ENCODE data around the gene ZWINT. TPM values are rescaled to one million over a fixed set of nuclear protein-coding genes. Genes with fewer than 3 reads are reported as not detected.

Gene ZWINT, protein sequence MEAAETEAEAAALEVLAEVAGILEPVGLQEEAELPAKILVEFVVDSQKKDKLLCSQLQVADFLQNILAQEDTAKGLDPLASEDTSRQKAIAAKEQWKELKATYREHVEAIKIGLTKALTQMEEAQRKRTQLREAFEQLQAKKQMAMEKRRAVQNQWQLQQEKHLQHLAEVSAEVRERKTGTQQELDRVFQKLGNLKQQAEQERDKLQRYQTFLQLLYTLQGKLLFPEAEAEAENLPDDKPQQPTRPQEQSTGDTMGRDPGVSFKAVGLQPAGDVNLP
- 111 and 112 TPM in 2 replicates for total RNA-seq (2022)
- Bru-seq, nascent RNA = percentile 92 among the genes with signal in this experiment
- BruChase-seq, experiment 1, labeled RNA remaining after a 6-hour chase = percentile 99 among the genes with signal in this experiment
- percentile 97 among the genes with signal in this experiment for BruChase-seq, experiment 2, labeled RNA remaining after a 2-hour chase
- long read RNA-seq, transcript ZWINT-203 (9 exons, 1,872 nt) = major isoform, 197 of 416 reads
- long read RNA-seq, transcript ZWINT-202 (9 exons, 807 nt) = minor isoform, 23 of 416 reads
- long read RNA-seq, transcript ZWINT-204 (8 exons, 1,851 nt) = minor isoform, 25 of 416 reads
- long read RNA-seq, transcript ZWINT-209 (7 exons, 1,961 nt) = minor isoform, 17 of 416 reads
- long read RNA-seq, partial matches to known transcripts = 95 of 416 reads
- long read RNA-seq, other reads (novel, unspliced or antisense) = 56 of 416 reads

DNA sequence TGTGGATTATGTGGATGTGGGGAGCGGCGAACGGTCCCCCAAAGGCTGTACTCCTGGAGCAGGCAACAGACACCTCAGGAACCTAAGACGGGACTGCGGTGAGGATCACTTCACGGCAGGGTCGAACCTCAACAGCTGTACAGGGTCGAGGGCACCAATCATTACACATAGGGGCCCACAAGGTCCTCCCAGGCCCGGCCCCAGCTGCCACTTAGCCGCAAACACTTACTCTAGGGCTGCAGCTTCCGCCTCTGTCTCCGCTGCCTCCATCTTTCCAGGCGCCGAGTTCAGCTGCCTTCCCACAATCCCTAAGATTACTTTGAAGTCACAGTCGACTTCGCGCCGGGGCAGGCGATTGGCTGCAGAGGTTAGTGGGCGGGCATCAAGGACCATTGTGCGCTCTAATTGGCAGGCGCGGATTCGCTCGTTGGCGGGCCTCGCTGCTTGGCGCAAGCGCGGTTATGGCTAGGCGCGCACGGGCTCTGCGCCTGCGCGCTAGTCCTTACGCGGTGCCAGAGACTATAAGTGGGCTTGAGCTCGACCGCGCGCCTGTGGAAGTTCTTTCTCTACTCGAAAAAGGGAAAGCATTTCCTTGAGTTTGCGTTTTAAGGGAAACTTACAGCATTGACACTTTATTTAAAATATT, at the start of gene ZWINT:
TSS of gene ZWINT (minus strand) at position 293 of the 646 bp plus-strand sequence. CDS start at position 270, 23 bp downstream.
- DNase-seq = peak; percentile 97
- peaks cover 33% of the 10 kb centered on the region for H3K4me1 Mint-ChIP-seq (ENCODE audit: low read depth, unreplicated experiment)
- H3K27ac Mint-ChIP-seq (ENCODE audit: unreplicated experiment) = peak within 1 kb of the TSS; percentile 70
- H3K9me3 Mint-ChIP-seq (ENCODE audit: low read depth, unreplicated experiment) = no peaks in the 10 kb centered on the region
- TF ChIP-seq, protein P1, sequence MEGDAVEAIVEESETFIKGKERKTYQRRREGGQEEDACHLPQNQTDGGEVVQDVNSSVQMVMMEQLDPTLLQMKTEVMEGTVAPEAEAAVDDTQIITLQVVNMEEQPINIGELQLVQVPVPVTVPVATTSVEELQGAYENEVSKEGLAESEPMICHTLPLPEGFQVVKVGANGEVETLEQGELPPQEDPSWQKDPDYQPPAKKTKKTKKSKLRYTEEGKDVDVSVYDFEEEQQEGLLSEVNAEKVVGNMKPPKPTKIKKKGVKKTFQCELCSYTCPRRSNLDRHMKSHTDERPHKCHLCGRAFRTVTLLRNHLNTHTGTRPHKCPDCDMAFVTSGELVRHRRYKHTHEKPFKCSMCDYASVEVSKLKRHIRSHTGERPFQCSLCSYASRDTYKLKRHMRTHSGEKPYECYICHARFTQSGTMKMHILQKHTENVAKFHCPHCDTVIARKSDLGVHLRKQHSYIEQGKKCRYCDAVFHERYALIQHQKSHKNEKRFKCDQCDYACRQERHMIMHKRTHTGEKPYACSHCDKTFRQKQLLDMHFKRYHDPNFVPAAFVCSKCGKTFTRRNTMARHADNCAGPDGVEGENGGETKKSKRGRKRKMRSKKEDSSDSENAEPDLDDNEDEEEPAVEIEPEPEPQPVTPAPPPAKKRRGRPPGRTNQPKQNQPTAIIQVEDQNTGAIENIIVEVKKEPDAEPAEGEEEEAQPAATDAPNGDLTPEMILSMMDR (IDR thresholded peaks at IDR 0.05; ENCODE audit: unreplicated experiment) = no peak
- CTCF ChIA-PET = interaction anchor here (0.6 to 0.9 kb wide), 3 partner anchors 11 to 746 kb away, joined by 3 to 5 read pairs (median 3); no protein-coding TSS in a partner anchor
- H3K27me3 Mint-ChIP-seq (ENCODE audit: unreplicated experiment) = no peaks in the 10 kb centered on the region
- BruUV-seq (replicated peaks) = no TSS peak
- intact Hi-C loops (cut with micrococcal nuclease; ENCODE audit: unreplicated experiment) = no loop called here
- H3K4me3 Mint-ChIP-seq (ENCODE audit: low read depth, unreplicated experiment) = peak within 1 kb of the TSS; percentile 84
- H3K36me3 Mint-ChIP-seq (ENCODE audit: insufficient read depth, unreplicated experiment) = peaks cover 29% of the 10 kb centered on the region

DNA sequence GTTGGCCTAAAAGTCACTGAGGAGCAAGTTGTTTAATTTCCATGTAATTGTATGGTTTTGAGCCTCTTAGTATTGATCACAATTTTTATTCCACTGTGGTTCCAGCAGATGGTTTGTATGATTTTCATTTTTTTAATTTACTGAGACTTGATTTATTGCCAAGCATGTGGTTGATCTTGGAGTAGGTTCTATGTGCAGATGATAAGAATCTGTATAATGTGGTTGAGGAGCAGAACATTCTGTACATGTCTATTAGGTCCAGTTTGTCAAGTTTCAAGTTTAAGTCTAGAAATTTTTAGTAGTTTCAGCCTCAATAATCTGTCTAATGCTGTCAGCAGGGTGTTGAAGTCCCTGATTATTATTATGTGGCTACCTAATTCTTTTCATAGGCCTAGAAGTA, 22.7 kb upstream of the ZWINT start:
- Mint-ChIP-seq H3K9me3 (ENCODE audit: low read depth, unreplicated experiment) (peaks cover 8% of the 10 kb centered on the region), H3K36me3 (ENCODE audit: insufficient read depth, unreplicated experiment) (no peaks in the 10 kb centered on the region), H3K27me3 (ENCODE audit: unreplicated experiment) (no peaks in the 10 kb centered on the region), H3K4me3 (ENCODE audit: low read depth, unreplicated experiment) (no peak overlapping the region), H3K4me1 (ENCODE audit: low read depth, unreplicated experiment) (no peaks in the 10 kb centered on the region), H3K27ac (ENCODE audit: unreplicated experiment) (no peak overlapping the region)
- no peak for DNase-seq
- BruUV-seq (replicated peaks) = no TSS peak
- CTCF ChIA-PET = no interaction called here
- TF ChIP-seq, protein P1 (IDR thresholded peaks at IDR 0.05; ENCODE audit: unreplicated experiment) = no peak
- intact Hi-C loops (cut with micrococcal nuclease; ENCODE audit: unreplicated experiment) = no loop called here

DNA sequence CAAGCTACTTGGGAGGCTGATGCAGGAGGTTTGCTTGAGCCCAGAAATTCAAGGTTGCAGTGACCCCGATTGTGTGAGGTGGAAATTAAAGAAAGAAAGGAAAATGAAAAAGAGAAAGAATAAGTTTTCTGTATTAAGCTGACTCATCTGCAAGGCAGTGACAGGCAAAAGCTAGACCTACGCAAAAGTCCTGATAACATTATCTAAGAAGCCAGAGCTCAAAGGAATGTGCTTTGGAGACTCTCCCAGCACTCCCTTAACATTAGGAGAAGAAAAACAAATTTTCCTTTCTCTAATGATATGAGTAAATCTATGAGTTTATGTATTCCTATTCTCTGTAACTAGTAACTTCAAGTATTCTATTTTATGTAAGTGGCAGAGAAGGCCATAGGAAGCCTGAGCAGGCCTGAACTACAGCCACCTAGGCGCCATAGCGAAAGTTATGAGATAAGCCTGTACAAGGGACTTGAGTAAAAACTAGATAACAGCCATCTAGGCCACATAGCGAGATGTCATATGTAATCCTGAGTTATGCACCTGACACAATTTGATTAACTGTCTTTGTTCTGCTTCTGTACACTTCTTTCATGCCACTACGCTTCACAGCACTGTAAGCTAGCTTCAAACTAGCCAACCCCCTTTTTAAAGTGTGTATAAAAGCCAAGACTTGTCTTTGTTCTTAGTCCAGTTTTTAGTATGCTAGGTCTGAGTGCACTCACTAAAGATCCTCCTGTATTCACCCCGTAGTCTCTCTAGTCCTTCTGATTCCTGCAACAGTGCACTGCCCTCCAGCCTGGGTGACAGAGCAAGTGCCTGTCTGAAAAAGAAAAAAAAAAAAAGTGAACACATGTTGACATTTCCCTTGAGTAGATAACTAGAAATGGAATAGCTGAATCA, 9.4 kb upstream of the ZWINT start:
- Mint-ChIP-seq H3K4me3 (ENCODE audit: low read depth, unreplicated experiment) (no peak overlapping the region), H3K27ac (ENCODE audit: unreplicated experiment) (no peak overlapping the region), H3K27me3 (ENCODE audit: unreplicated experiment) (no peaks in the 10 kb centered on the region), H3K36me3 (ENCODE audit: insufficient read depth, unreplicated experiment) (no peaks in the 10 kb centered on the region), H3K9me3 (ENCODE audit: low read depth, unreplicated experiment) (peaks cover 9% of the 10 kb centered on the region), H3K4me1 (ENCODE audit: low read depth, unreplicated experiment) (no peaks in the 10 kb centered on the region)
- DNase-seq = no peak
- CTCF ChIA-PET = interaction anchor here (0.7 kb wide), 1 partner anchor 14 kb away, joined by 3 read pairs; no protein-coding TSS in a partner anchor
- TF ChIP-seq, protein P1 (IDR thresholded peaks at IDR 0.05; ENCODE audit: unreplicated experiment) = no peak
- BruUV-seq (replicated peaks) = no TSS peak
- intact Hi-C loops (cut with micrococcal nuclease; ENCODE audit: unreplicated experiment) = no loop called here

GRCh38 chr10:56360583-56360966, 484 bp downstream of the ZWINT start:
- Mint-ChIP-seq H3K4me3 (ENCODE audit: low read depth, unreplicated experiment) (peak overlapping the region; percentile 84), H3K27ac (ENCODE audit: unreplicated experiment) (peak overlapping the region; percentile 70), H3K36me3 (ENCODE audit: insufficient read depth, unreplicated experiment) (peaks cover 29% of the 10 kb centered on the region), H3K9me3 (ENCODE audit: low read depth, unreplicated experiment) (no peaks in the 10 kb centered on the region), H3K4me1 (ENCODE audit: low read depth, unreplicated experiment) (peaks cover 33% of the 10 kb centered on the region), H3K27me3 (ENCODE audit: unreplicated experiment) (no peaks in the 10 kb centered on the region)
- DNase-seq = no peak
- TF ChIP-seq, protein P1 (IDR thresholded peaks at IDR 0.05; ENCODE audit: unreplicated experiment) = no peak
- intact Hi-C loops (cut with micrococcal nuclease; ENCODE audit: unreplicated experiment) = no loop called here
- TSS peak; percentile 38 for BruUV-seq (replicated peaks)
- CTCF ChIA-PET = no interaction called here

Measured in Calu3 (cell line).